GM12878 (cell line): ENCODE data around the gene RPGRIP1. TPM values are rescaled to one million over a fixed set of nuclear protein-coding genes. Genes with fewer than 3 reads are reported as not detected.

Experiments
- ATAC-seq: fragments of 200-7000 bp; cut with Tn5 transposase; 3 replicates; pipeline ENCODE4 v1.9.1; 2020; ENCODE audit warnings: mild to moderate bottlenecking, moderate library complexity
- Bru-seq: library from RNA; stranded (reverse); fragments of 400-500 nt; gene quantifications from one replicate; lab custom pipeline; 2021; lab: Mats Ljungman, UMichigan
- BruChase-seq, 2 experiments: library from RNA; stranded (reverse); fragments of 400-500 nt; gene quantifications; one replicate each; lab custom pipeline; 2021; lab: Mats Ljungman, UMichigan
- BruUV-seq: library from RNA; stranded (reverse); fragments of 400-500 nt; replicated peaks from 2 replicates; lab custom pipeline; 2021; lab: Mats Ljungman, UMichigan
- CTCF ChIA-PET: fragments of 300-600 bp; sonication (Branson Sonifier 250); formaldehyde crosslinking; extraction: SDS; loops from one replicate; lab custom pipeline; 2021; ENCODE audit warnings: inconsistent platforms; lab: Yijun Ruan, JAX
- POLR2A ChIA-PET: fragments of 350-600 bp; formaldehyde crosslinking; extraction: SDS; loops from one replicate; lab custom pipeline; 2021; ENCODE audit warnings: inconsistent platforms; lab: Charles Lee
- RAD21 ChIA-PET: fragments of 300-600 bp; sonication (Branson Sonifier 250); formaldehyde crosslinking; loops from one replicate; lab custom pipeline; 2023; ENCODE audit warnings: antibody characterized with exemption; ENCODE audit not compliant: unreplicated experiment; lab: Charles Lee
- SMC1A ChIA-PET: fragments of 300-600 bp; sonication (Branson Sonifier 250); formaldehyde crosslinking; loops from one replicate; lab custom pipeline; 2023; ENCODE audit not compliant: unreplicated experiment, uncharacterized antibody; lab: Charles Lee
- DNase-seq: peaks from one replicate; pipeline ENCODE4 v3.0.0-alpha.2; 2011; ENCODE audit warnings: low read depth, low spot score
- FAIRE-seq: peaks from 3 replicates; lab custom pipeline; 2011; peaks lifted over from hg19 to GRCh38; lab: Jason Lieb, UNC
- H2AFZ ChIP-seq: 2 replicates; pipeline ENCODE4 v1.6.0; 2011; ENCODE audit warnings: low read depth, low read length, control low read depth; ENCODE audit not compliant: control insufficient read depth
- H3K27ac ChIP-seq: 2 replicates; pipeline ENCODE4 v1.5.1; 2011; ENCODE audit warnings: control low read depth; ENCODE audit not compliant: control insufficient read depth, insufficient read depth
- H3K27me3 ChIP-seq, 2 experiments: replicated peaks in 1 of 2; 2 replicates each; pipeline versions ENCODE4 v1.6.0 to v1.6.1; 2011; ENCODE audit warnings: low read length in 1 of 2; ENCODE audit not compliant: control insufficient read depth in 2 of 2, insufficient read depth in 2 of 2
- H3K36me3 ChIP-seq, 2 experiments: 2 replicates each; pipeline ENCODE4 v1.5.1; 2011; ENCODE audit warnings: low read length in 1 of 2; ENCODE audit not compliant: control insufficient read depth in 2 of 2, insufficient read depth in 2 of 2
- H3K4me1 ChIP-seq: 2 replicates; pipeline ENCODE4 v1.6.1; 2011; ENCODE audit warnings: mild to moderate bottlenecking, low read length, moderate library complexity, mixed read lengths; ENCODE audit not compliant: control insufficient read depth, insufficient read depth
- H3K4me2 ChIP-seq: 2 replicates; pipeline ENCODE4 v1.6.0; 2011; ENCODE audit warnings: control low read depth; ENCODE audit not compliant: control insufficient read depth, insufficient read depth
- H3K4me3 ChIP-seq: fragments of 200-600 bp; sonication (generic); 2 replicates; pipeline ENCODE4 v1.5.1; 2016
- H3K79me2 ChIP-seq: 2 replicates; pipeline ENCODE4 v1.6.0; 2011; ENCODE audit warnings: low read length; ENCODE audit not compliant: control insufficient read depth, insufficient read depth
- H3K9ac ChIP-seq: 2 replicates; pipeline ENCODE4 v1.8.0; 2011; ENCODE audit warnings: low read length, control low read depth, mixed read lengths; ENCODE audit not compliant: control insufficient read depth, insufficient read depth
- H3K9me3 ChIP-seq: replicated peaks from 3 replicates; pipeline ENCODE4 v1.5.1; 2011; ENCODE audit warnings: mild to moderate bottlenecking, low read length; ENCODE audit not compliant: control insufficient read depth, insufficient read depth
- H4K20me1 ChIP-seq: 2 replicates; pipeline ENCODE4 v1.6.0; 2011; ENCODE audit not compliant: control insufficient read depth, insufficient read depth
- NFXL1 ChIP-seq: fragments of 450-650 bp; IDR thresholded peaks from 2 replicates; pipeline ENCODE4 v1.6.1; 2017; ENCODE audit warnings: antibody characterized with exemption, mild to moderate bottlenecking, borderline replicate concordance
- SIX5 ChIP-seq: IDR thresholded peaks from 2 replicates; pipeline ENCODE4 v1.6.1; 2011; ENCODE audit warnings: mild to moderate bottlenecking, low read depth, low read length, moderate library complexity; ENCODE audit not compliant: severe bottlenecking
- WGBS: methylation state at CpG from one replicate; pipeline ENCODE4 v1.1.6; 2016; ENCODE audit warnings: low lambda C conversion rate; ENCODE audit not compliant: insufficient replicate concordance, insufficient coverage; ENCODE audit errors: missing lambda C conversion rate; 5-methylcytosine and 5-hydroxymethylcytosine counted together
- in situ Hi-C: fragments of 300-500 bp; cut with MboI; formaldehyde crosslinking; loops from 9 replicates; pipeline ENCODE4 v1.14.3; 2018; ENCODE audit warnings: mixed read lengths
- intact Hi-C: fragments of 100-400 bp; cut with micrococcal nuclease; formaldehyde crosslinking; loops from one replicate; pipeline ENCODE4 v1.14.2; 2022; ENCODE audit not compliant: unreplicated experiment
- long read RNA-seq, 2 experiments: library from polyadenylated mRNA; unstranded; transcript quantifications; one replicate each; pipeline ENCODE4 v2.0.0, GENCODE V29; 2019 to 2020
- polyA minus RNA-seq, 3 experiments: library from RNA; depleted of rRNA, polyadenylated mRNA; stranded (reverse); fragments of >200 nt; gene quantifications; 2 replicates each; pipeline ENCODE4 v1.2.3, GENCODE V29; 2011
- polyA plus RNA-seq, 11 experiments: library from polyadenylated mRNA; depleted of rRNA in 4 of 11; unstranded in 6 of 11; stranded (reverse) in 5 of 11; fragments of >200 nt; fragmentation: Nextera tagmentation in 4 of 11; fragmentation: Illumina TruSeq in 1 of 11; extraction: Ambion mirVana in 4 of 11; extraction: Trizol in 1 of 11; gene quantifications; 1 replicate in 1 of 11; 2 replicates in 10 of 11; pipeline versions ENCODE4 v1.2.1 to v1.2.3, GENCODE V29; 2011 to 2016; ENCODE audit warnings: inconsistent platforms in 2 of 11, missing spikeins in 2 of 11, low read depth in 1 of 11
- total RNA-seq, 4 experiments: library from RNA; depleted of rRNA in 3 of 4; stranded (reverse); fragments of >200 nt in 3 of 4; fragmentation: Illumina TruSeq in 1 of 4; extraction: Trizol in 1 of 4; gene quantifications; 2 replicates each; pipeline versions ENCODE4 v1.2.1 to v1.2.3, GENCODE V29; 2013 to 2021

RPGRIP1 gene
- total RNA-seq (2013; cell fraction: nucleolus; rRNA removed), result not detected in 2 replicates
- total RNA-seq (2014; rRNA removed) (0.27 and 1.1 TPM in 2 replicates), total RNA-seq (2014; rRNA removed; fragmentation: Illumina TruSeq; extraction: Trizol) (0.18 and 0.72 TPM in 2 replicates), total RNA-seq (2021) (0.44 TPM in 1 of 2 replicates, not detected in the other), polyA plus RNA-seq (2011; rRNA removed) (0.13 and 0.30 TPM in 2 replicates), polyA plus RNA-seq (2014; fragmentation: Illumina TruSeq; extraction: Trizol) (0.14 and 0.34 TPM in 2 replicates), polyA plus RNA-seq (2014; fragmentation: Nextera tagmentation; extraction: Ambion mirVana) (under 1 TPM; 0.07 to 0.16 TPM), polyA plus RNA-seq (2014; rRNA removed) (0.10 and 0.11 TPM in 2 replicates), polyA plus RNA-seq (2016; fragmentation: Nextera tagmentation; extraction: Ambion mirVana) (under 1 TPM in 1 of 2 experiments, not detected in 1; 0.07 TPM), polyA minus RNA-seq (2011; rRNA and poly(A)+ RNA removed) (0.80 TPM in 1 of 2 replicates, not detected in the other), Bru-seq, nascent RNA (percentile 11 among the genes with signal in this experiment), BruChase-seq, experiment 1, labeled RNA remaining after a 6-hour chase (percentile 3 among the genes with signal in this experiment), BruChase-seq, experiment 2, labeled RNA remaining after a 2-hour chase (percentile 5 among the genes with signal in this experiment)
- polyA plus RNA-seq (2011; ENCODE audit: low read depth), result not detected
- 0.13 TPM in 1 of 2 replicates, not detected in the other for polyA plus RNA-seq (2011; cell fraction: cytosol; rRNA removed)
- 0.15 and 0.40 TPM in 2 replicates for polyA plus RNA-seq (2011; cell fraction: nucleus; rRNA removed)
- polyA plus RNA-seq (2012), result 0.08 and 0.14 TPM in 2 replicates
- not detected in 2 replicates for polyA minus RNA-seq (2011; cell fraction: cytosol; rRNA and poly(A)+ RNA removed)
- polyA minus RNA-seq (2011; cell fraction: nucleus; rRNA and poly(A)+ RNA removed), result 0.19 TPM in 1 of 2 replicates, not detected in the other
- long read RNA-seq, experiment 1, result 0 reads
- long read RNA-seq, experiment 2, partial matches to known transcripts, result 0 of 1 reads
- long read RNA-seq, experiment 2, other reads (novel, unspliced or antisense), result 1 of 1 reads

DNA sequence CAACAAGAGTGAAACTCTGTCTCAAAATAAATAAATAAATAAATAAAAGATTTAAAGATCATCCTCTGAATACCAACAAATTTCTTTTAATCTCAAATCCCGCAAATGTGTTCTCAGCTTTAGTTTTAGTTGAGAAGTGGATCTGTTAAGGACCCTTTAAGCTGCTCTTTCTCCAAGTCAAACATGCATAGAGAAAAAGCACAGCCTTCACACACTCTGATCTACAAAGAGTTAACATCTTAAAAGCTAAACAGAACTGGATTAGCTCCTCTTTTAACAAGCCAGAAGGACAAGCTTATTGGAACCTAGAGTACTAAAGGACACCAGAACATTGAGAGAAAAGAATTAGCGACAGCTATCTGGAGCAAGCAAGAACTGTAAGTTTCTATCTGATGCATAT, at the start of gene RPGRIP1:
TSS of gene RPGRIP1 (plus strand) at position 301 of the 400 bp plus-strand sequence. CDS start 7,894 bp downstream, outside the sequence.
- ChIA-PET POLR2A (no interaction called here), CTCF (interaction anchor here (0.6 to 1.0 kb wide), 2 partner anchors 59 to 144 kb away, joined by 3 to 4 read pairs; no protein-coding TSS in a partner anchor)
- WGBS, result 74% methylated on average over 2 of the region's 2 CpGs

More for the DNA sequence above, at the start of gene RPGRIP1:
- RAD21 ChIA-PET, result no interaction called here
- SMC1A ChIA-PET, result interaction anchor here (1.0 kb wide), 1 partner anchor 15 kb away, joined by 3 read pairs; no protein-coding TSS in a partner anchor
- TF ChIP-seq NFXL1, result no peak
- no peak for TF ChIP-seq SIX5
- no peak within 1 kb of the TSS for H3K4me3 ChIP-seq
- H3K27me3 ChIP-seq, result no peaks in the 10 kb centered on the region
- no peaks in the 10 kb centered on the region for H4K20me1 ChIP-seq
- H3K36me3 ChIP-seq, result no peaks in the 10 kb centered on the region
- ATAC-seq, result no peak
- no peak within 1 kb of the TSS for H3K27ac ChIP-seq
- no peak within 1 kb of the TSS for H3K9ac ChIP-seq
- no peak within 1 kb of the TSS for H2AFZ ChIP-seq
- no peaks in the 10 kb centered on the region for H3K9me3 ChIP-seq
- H3K4me1 ChIP-seq, result no peaks in the 10 kb centered on the region
- H3K79me2 ChIP-seq, result no peaks in the 10 kb centered on the region
- H3K4me2 ChIP-seq, result no peak within 1 kb of the TSS
- in situ Hi-C loops (no loop called here), intact Hi-C loops (no loop called here)
- DNase-seq, result no peak
- no peak for FAIRE-seq
- no TSS peak for BruUV-seq
